GM12872 (cell line): ENCODE data around the gene GSTO2.

Experiments
- TF ChIP-seq, protein P1 (sequence below): IDR thresholded peaks from 3 replicates; pipeline ENCODE4 v1.5.1; 2011; ENCODE audit warnings: low read depth, mild to moderate bottlenecking, low read length, moderate library complexity; ENCODE audit not compliant: insufficient read depth

The GSTO2 gene

DNA sequence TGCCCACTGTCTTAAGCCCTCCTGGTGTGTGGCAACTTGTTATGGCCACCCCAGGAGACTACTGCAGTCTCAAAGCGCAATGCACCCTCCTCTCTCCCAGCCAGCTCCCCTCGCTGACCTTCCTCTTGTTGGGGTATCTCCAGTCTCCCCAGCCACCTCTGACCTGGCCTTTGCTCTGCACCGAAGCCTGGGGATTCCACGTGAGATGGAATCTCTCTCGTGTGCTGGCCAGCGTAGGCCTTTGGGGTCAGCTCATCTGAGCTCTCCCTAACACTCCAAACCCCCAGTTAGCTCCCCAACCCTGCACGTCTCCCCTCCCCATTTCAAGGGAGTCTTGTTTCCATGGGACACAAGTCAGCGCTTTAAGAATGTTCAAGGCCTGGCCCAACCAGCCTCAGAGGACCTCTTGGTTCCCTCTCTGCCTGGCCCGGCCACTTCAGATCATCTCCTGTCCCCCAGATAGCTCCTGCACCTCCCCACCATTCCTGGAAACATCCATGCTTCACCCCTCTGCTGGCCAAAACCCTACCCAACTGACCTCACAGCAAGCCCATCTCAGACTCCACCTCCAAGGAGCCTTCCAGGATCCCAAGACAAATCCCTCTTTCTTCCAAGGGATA is 58.1 kb downstream of the GSTO2 start:
- TF ChIP-seq, protein P1, sequence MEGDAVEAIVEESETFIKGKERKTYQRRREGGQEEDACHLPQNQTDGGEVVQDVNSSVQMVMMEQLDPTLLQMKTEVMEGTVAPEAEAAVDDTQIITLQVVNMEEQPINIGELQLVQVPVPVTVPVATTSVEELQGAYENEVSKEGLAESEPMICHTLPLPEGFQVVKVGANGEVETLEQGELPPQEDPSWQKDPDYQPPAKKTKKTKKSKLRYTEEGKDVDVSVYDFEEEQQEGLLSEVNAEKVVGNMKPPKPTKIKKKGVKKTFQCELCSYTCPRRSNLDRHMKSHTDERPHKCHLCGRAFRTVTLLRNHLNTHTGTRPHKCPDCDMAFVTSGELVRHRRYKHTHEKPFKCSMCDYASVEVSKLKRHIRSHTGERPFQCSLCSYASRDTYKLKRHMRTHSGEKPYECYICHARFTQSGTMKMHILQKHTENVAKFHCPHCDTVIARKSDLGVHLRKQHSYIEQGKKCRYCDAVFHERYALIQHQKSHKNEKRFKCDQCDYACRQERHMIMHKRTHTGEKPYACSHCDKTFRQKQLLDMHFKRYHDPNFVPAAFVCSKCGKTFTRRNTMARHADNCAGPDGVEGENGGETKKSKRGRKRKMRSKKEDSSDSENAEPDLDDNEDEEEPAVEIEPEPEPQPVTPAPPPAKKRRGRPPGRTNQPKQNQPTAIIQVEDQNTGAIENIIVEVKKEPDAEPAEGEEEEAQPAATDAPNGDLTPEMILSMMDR, result no peak

DNA sequence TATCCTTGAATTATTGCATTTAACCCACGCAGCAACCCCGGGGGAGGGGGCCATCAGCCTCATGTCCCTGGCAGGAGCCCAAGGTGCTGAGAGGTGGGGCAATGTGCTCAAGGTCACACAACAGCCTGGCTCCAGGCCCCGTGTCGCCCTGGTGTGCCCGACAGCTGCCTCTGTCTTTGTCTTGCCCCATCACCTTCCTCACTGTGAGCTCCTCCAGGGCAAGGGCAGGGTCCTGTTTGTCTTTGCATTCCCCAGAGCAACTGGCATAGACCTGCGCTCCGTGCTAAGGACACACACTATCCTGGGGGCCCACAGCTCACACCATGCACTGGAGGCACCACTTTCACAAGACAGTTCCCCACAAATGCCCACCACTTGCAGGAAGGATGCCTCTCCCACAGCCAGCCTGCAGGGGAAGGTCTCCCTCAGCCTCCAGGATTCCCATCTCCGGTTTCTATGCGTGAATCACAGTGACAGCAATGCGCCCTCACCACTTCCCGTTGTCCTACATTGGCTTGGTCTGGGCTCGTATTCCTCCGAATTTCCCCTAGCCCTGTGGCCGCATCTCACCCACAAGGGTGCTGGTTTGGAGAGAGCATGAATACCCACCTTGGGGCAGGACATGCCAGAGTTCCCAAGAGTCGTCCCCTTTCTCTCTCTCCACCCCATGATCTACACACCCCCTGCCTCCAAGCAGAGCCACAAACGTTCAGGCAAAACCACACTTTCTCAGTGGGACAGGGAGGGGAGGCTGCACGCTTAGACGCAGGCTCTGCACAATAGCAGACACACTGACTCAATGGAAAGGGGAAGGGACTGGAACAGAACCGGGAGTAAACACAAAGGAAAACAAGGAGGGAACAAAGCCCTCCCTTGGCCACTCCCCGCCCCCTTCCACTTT is 59.0 kb downstream of the GSTO2 start:
- TF ChIP-seq, protein P1, result no peak

DNA sequence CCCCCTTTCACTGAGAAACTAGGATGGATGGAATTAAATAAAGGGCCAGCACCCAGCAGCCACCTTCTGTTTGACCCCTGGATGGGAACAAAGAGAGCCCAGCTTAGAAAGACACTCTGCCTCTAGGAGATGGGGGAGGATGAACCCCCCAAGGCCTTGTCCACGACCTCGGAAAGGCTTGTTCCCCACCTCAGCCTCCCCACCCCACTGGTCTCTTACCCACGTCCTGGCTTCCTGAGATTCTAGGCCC is 59.6 kb downstream of the GSTO2 start:
- TF ChIP-seq, protein P1, result no peak

DNA sequence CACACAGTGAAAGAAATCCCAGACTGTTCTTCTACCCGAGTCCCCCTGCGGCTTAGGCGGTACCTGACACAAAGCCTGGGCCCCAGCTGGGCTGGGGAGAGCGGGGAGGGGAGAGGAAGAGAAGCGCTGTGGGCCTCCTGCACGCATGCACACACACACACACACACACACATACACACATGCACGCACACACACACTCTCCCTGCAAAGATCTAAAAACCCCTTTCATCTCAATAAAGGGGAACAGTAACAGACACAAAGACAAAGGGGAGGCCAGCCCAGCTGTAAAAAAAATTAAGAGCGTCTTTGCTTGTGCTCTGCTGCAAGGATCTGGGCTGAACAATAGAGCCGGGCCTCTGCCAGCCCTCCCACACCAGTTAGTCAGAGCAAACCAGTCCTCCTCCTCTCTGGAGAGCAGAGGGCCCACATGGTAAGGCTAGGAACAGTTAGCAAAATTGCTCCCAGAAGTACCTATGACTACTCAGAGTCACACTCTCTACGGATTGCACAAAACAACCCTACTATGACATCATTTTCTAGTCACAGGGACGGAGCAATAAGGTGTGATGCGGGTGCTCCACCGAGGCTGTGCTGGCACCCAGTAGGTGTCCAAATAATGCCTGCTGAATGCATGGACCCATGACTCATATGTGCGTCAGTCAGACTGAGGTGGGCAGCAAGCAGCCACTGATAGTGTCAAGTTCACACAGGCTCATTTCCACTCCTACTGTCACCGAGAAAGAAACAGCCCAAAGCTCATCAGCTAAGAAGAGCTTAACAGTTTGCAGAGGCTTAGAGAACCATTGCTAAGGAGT is 60.1 kb downstream of the GSTO2 start:
- TF ChIP-seq, protein P1, result no peak

DNA sequence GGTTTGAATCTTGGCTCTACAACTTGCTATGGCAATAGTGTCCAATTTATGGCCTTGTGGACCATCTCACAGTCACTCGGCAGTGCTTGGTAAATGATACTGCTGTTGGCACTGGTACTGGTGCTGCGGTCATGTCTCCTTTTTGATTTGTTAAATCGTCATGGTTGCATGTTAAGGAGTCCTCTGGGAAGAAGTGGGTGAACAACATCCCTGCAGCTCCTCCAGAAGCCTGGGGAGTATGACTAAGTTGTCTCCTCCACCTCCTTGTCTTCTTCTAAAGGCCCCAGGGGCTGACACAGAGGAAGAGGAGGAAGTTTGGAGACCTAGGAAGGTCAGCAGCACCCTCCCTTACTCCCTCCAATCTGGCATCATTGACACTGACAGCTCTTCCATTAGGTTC is 60.8 kb downstream of the GSTO2 start:
- TF ChIP-seq, protein P1, result no peak

DNA sequence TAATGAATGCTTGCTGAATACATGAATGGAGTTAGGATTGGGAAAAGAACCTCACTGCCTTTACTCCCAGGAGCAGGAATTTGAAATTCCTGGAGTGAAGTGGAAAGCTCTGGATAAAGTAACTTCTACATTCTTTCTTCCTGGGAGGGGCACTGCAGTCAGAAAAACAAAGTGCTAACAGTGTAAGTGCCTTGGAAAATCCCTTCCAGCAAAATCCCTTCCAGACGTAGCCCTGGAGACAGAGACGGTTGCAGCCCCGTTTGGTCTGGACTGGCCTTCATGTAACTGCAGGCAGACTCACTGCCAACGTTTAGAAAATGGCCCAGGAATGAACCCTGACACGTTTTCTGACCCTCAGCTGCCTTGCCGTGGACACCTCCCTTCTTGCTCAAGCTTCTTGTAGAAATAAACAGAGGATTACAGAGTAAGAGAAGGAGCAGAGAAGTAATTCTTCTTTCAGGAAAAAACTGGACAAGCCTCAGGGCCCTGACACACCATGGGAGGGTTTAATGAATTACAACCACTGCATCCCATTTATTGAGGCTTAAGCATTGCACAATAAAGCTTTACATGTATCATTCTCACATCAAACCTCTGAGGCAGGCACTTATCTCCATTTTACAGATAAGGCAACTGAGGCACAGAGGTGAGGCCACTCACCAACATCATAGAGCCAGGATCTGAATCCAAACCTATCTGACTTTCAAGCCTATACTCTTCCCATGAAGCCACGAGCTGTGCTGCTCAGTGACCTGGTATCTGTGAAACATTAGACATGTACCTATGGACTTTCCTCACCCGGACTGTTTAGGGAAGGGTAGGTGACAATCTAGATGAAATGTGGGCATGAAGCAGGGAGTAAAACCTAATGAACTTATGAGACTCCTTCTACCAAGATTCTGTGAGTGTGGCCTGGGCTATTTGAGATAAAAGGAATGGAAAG is 61.5 kb downstream of the GSTO2 start:
- TF ChIP-seq, protein P1, result no peak
